ENCODE measurements around the gene ERVMER34-1. TPM values are rescaled to one million over a fixed set of nuclear protein-coding genes. Genes with fewer than 3 reads are reported as not detected.

The ERVMER34-1 gene
- total RNA-seq, 4 donors from 2014 or later: 0.40 TPM; not detected in 3

DNA sequence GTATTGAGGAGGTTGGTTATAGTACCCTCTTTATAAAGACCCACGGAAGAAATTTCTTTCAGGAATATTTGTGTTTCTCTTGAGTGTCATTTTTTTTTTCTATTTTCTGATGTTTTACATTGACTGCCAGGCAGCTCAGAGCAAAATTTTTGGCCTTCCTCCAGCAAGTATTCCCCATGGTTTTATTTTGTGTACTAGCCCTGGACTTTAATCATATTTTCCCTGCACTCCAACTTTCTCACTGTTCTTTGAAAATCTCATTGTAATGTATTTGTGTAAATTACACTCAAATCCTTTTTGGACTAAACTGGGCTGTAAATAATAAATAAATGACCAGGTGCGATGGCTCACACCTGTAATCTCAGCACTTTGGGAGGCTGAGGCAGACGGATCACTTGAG lies 46.6 kb downstream of the ERVMER34-1 start:
- H3K4me1 ChIP-seq: no peaks in the 10 kb centered on the region
- TF ChIP-seq, protein P1, sequence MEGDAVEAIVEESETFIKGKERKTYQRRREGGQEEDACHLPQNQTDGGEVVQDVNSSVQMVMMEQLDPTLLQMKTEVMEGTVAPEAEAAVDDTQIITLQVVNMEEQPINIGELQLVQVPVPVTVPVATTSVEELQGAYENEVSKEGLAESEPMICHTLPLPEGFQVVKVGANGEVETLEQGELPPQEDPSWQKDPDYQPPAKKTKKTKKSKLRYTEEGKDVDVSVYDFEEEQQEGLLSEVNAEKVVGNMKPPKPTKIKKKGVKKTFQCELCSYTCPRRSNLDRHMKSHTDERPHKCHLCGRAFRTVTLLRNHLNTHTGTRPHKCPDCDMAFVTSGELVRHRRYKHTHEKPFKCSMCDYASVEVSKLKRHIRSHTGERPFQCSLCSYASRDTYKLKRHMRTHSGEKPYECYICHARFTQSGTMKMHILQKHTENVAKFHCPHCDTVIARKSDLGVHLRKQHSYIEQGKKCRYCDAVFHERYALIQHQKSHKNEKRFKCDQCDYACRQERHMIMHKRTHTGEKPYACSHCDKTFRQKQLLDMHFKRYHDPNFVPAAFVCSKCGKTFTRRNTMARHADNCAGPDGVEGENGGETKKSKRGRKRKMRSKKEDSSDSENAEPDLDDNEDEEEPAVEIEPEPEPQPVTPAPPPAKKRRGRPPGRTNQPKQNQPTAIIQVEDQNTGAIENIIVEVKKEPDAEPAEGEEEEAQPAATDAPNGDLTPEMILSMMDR (IDR thresholded peaks at IDR 0.05): no peak
- TF ChIP-seq POLR2A (IDR thresholded peaks at IDR 0.05): no peak

DNA sequence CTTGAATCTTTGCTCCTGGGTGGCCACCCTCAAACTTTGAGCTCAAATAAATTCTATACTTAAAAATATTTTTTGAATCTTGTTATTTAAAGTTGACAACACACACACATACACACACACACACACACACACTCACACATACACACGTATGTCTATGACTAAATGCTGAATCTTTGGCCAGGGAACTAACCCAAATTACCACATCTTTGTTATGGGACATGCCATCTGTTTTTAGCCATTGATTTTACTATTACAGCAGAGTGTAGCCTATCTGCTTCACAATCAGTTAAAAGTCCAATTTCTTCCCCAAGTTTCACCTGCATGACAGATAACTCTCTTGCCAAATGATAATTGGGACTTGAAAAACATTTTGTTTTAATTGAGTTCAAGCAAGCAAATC lies 47.1 kb downstream of the ERVMER34-1 start:
- DNase-seq: no peak
- Histone ChIP-seq H3K27me3 (no peaks in the 10 kb centered on the region), H3K4me3 (no peak overlapping the region), H3K9me3 (no peaks in the 10 kb centered on the region), H3K4me1 (no peaks in the 10 kb centered on the region), H3K27ac (no peak overlapping the region), H3K36me3 (no peaks in the 10 kb centered on the region)
- TF ChIP-seq, protein P1 (IDR thresholded peaks at IDR 0.05): no peak
- no peak for TF ChIP-seq POLR2A (IDR thresholded peaks at IDR 0.05)

More for the DNA sequence above, 46.6 kb downstream of the ERVMER34-1 start:
- Histone ChIP-seq H3K27me3 (no peaks in the 10 kb centered on the region), H3K27ac (no peak overlapping the region), H3K4me3 (no peak overlapping the region), H3K36me3 (no peaks in the 10 kb centered on the region), H3K9me3 (no peaks in the 10 kb centered on the region)
- DNase-seq: no peak

DNA sequence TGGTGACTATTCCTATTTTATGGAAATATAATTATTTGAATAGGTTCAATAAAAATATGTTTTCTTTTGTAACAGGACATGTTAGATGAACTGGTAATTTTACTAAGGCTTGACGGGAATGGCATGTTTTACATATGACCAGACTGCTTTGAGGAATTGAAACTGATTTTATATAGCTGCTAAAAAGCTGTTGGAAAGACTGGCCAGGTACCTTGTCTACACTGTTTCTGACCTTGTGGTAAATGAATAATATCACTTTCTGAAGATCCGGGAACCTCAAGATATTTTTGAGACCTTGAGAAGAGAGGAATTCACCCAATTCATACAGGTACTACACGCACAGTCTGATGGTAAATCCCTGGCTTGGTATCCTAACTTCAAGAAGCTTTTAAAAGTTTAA lies 50.0 kb downstream of the ERVMER34-1 start:
- no peak overlapping the region for H3K27ac ChIP-seq
- no peak for TF ChIP-seq POLR2A (IDR thresholded peaks at IDR 0.05)
- TF ChIP-seq, protein P1 (IDR thresholded peaks at IDR 0.05): no peak
- H3K27me3 ChIP-seq: no peaks in the 10 kb centered on the region
- H3K4me3 ChIP-seq: no peak overlapping the region
- H3K36me3 ChIP-seq: no peaks in the 10 kb centered on the region
- no peak for DNase-seq
- H3K9me3 ChIP-seq: no peaks in the 10 kb centered on the region
- no peaks in the 10 kb centered on the region for H3K4me1 ChIP-seq

DNA sequence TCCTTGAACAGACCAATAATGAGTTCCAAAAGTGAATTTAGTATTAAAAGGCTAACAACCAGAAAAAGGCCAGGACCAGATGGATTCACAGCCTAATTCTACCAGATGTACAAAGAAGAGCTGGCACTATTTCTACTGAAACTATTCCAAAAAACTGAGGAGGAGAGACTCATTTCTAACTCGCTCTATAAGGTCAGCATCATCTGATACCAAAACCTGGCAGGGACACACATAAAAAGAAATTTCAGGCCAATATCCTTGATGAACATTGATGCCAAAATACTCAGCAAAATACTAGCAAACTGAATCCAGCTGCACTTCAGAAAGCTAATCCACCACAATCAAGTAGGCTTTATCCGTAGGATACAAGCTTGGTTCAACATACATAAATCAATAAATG lies 56.3 kb downstream of the ERVMER34-1 start:
- no peak for DNase-seq
- no peak overlapping the region for H3K27ac ChIP-seq
- no peak for TF ChIP-seq POLR2A (IDR thresholded peaks at IDR 0.05)
- TF ChIP-seq, protein P1 (IDR thresholded peaks at IDR 0.05): no peak

DNA sequence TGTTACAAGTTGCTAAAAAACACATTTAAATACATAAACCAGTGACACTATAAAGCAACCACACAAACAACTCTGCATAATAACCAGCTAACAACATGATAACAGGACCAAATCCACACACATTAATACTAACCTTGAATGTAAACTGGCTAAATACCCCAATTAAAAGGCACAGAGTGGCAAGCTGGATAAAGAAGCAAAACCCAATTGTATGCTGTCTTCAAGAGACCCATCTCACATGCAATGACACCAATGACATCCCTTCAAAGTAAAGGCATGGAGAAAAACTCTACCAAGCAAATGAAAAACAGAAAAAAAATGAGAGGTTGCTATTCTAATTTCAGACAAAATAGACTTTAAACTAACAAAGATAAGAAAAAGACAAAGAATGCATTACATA lies 57.7 kb downstream of the ERVMER34-1 start:
- H3K9me3 ChIP-seq: no peaks in the 10 kb centered on the region
- no peak overlapping the region for H3K4me3 ChIP-seq
- no peaks in the 10 kb centered on the region for H3K27me3 ChIP-seq
- no peaks in the 10 kb centered on the region for H3K36me3 ChIP-seq
- DNase-seq: no peak
- H3K4me1 ChIP-seq: no peaks in the 10 kb centered on the region
- no peak overlapping the region for H3K27ac ChIP-seq
- TF ChIP-seq, protein P1 (IDR thresholded peaks at IDR 0.05): no peak
- TF ChIP-seq POLR2A (IDR thresholded peaks at IDR 0.05): no peak

More for the DNA sequence above, 56.3 kb downstream of the ERVMER34-1 start:
- Histone ChIP-seq H3K27me3 (no peaks in the 10 kb centered on the region), H3K36me3 (no peaks in the 10 kb centered on the region), H3K9me3 (no peaks in the 10 kb centered on the region), H3K4me1 (no peaks in the 10 kb centered on the region), H3K4me3 (no peak overlapping the region)

Small RNA genes lying within 50 kb of the gene (small RNA-seq; reads per million reads assigned to genes)
- gene MIR4449: 1.6 to 3.3 reads per million in 2 donors
- gene RF00019: 0 reads per million in 2 donors
- gene RF00568: 0 reads per million in 2 donors
- gene SNORA26: 8.9 to 17.9 reads per million in 2 donors

Other genes with a start within 250 kb of the ERVMER34-1 start
- 10 to 100 TPM in 2 of 4 donors, 1 to 10 TPM in 2; 7.4 to 19.8 (median 9.4) TPM for gene USP46, start 92.1 kb downstream of the ERVMER34-1 start, total RNA-seq
- gene RASL11B, start 110.9 kb upstream of the ERVMER34-1 start, total RNA-seq: under 1 TPM in 1 of 4 donors, not detected in 3; 0.54 TPM